NB4 (cell line): ENCODE data around the gene C10orf62.
"Not testable (repeated sequence)": the region's sequence is repeated elsewhere in the genome, so short reads cannot be mapped to it uniquely, and the experiment has no call there.

Source experiments
- DNase-seq: peaks from one replicate; pipeline ENCODE4 v3.0.0; 2010; ENCODE audit warnings: low read depth
- H3K4me3 ChIP-seq: one replicate; pipeline ENCODE4 v1.5.1; 2011; ENCODE audit warnings: mild to moderate bottlenecking, low read depth, low read length, moderate library complexity
- CTCF ChIP-seq: IDR thresholded peaks from one replicate; pipeline ENCODE4 v1.5.1; 2012; ENCODE audit warnings: low read depth, low read length
- MAX ChIP-seq: IDR thresholded peaks from 2 replicates; pipeline ENCODE4 v1.6.1; 2011; ENCODE audit warnings: low read depth, low read length
- MYC ChIP-seq: IDR thresholded peaks from 2 replicates; pipeline ENCODE4 v1.6.1; 2011; ENCODE audit warnings: low read depth, low read length
- POLR2A ChIP-seq: IDR thresholded peaks from 2 replicates; pipeline ENCODE4 v1.6.1; 2011; ENCODE audit warnings: mild to moderate bottlenecking; ENCODE audit not compliant: insufficient read length; ENCODE audit errors: extremely low read depth

C10orf62 gene

GRCh38 chr10:97573672-97574071 is 15.8 kb upstream of the C10orf62 start:
- TF ChIP-seq POLR2A, result no peak
- TF ChIP-seq MYC, result no peak
- no peak for TF ChIP-seq CTCF
- TF ChIP-seq MAX, result no peak
- DNase-seq, result no peak
- H3K4me3 ChIP-seq, result no peak overlapping the region

- H3K4me3 ChIP-seq, result no peak overlapping the region
- DNase-seq, result peak; percentile 22
- no peak for TF ChIP-seq CTCF
- no peak for TF ChIP-seq MYC
- TF ChIP-seq POLR2A, result no peak
- TF ChIP-seq MAX, result no peak
These were observed 15.0 kb upstream of the C10orf62 start for GRCh38 chr10:97574374-97575126.

- TF ChIP-seq CTCF (no peak), POLR2A (no peak), MYC (no peak), MAX (no peak)
- no peak overlapping the region for H3K4me3 ChIP-seq
- no peak for DNase-seq
These were observed 14.3 kb upstream of the C10orf62 start for GRCh38 chr10:97575127-97575668.

GRCh38 chr10:97576487-97576886 is 13.0 kb upstream of the C10orf62 start:
- not testable (repeated sequence) for H3K4me3 ChIP-seq, DNase-seq

- H3K4me3 ChIP-seq, result no peak overlapping the region
- TF ChIP-seq MYC (no peak), MAX (no peak), CTCF (no peak), POLR2A (no peak)
- DNase-seq, result no peak
These were observed 11.8 kb upstream of the C10orf62 start for GRCh38 chr10:97577701-97578100.

- DNase-seq, result no peak
- no peak for TF ChIP-seq MYC
- no peak for TF ChIP-seq POLR2A
- no peak for TF ChIP-seq CTCF
- TF ChIP-seq MAX, result no peak
These were observed 11.2 kb upstream of the C10orf62 start for GRCh38 chr10:97578171-97578844.

More at GRCh38 chr10:97578171-97578844, 11.2 kb upstream of the C10orf62 start:
- no peak overlapping the region for H3K4me3 ChIP-seq
